ENCODE measurements around the gene PANK2.

DNA sequence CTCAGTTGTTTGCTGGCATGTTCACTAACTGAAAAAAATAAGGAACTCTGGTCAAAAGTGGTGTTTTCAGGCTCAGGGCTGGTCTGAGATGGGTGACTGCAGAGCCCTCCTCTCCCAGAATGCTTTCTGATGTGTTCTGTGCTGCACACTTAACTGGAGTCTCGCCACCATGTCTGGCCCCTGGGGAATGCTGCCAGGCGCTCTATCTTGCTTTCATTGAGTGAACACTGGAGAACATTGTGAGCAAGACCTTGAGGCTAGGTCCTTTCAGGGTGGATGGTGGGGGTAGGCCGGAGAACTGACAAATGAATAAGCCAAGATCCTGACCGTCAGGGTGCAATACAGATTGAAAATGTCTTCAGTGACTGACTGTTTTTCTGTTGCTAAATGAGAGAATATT lies 19.5 kb downstream of the PANK2 start:
- TF ChIP-seq, protein P1, sequence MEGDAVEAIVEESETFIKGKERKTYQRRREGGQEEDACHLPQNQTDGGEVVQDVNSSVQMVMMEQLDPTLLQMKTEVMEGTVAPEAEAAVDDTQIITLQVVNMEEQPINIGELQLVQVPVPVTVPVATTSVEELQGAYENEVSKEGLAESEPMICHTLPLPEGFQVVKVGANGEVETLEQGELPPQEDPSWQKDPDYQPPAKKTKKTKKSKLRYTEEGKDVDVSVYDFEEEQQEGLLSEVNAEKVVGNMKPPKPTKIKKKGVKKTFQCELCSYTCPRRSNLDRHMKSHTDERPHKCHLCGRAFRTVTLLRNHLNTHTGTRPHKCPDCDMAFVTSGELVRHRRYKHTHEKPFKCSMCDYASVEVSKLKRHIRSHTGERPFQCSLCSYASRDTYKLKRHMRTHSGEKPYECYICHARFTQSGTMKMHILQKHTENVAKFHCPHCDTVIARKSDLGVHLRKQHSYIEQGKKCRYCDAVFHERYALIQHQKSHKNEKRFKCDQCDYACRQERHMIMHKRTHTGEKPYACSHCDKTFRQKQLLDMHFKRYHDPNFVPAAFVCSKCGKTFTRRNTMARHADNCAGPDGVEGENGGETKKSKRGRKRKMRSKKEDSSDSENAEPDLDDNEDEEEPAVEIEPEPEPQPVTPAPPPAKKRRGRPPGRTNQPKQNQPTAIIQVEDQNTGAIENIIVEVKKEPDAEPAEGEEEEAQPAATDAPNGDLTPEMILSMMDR (IDR thresholded peaks at IDR 0.05) = no peak
- TF ChIP-seq POLR2A (IDR thresholded peaks at IDR 0.05) = no peak

Measured in Peyer's patch (tissue), 4 donors.